Nephron (organoid): ENCODE results near the gene SCN3B.

Source experiments
- H3K27ac Mint-ChIP-seq, 3 experiments: 2 replicates each; pipeline ENCODE4 v1.8.0; 2020; ENCODE audit warnings: mixed read lengths in 3 of 3, mild to moderate bottlenecking in 2 of 3, moderate library complexity in 1 of 3
- H3K27me3 Mint-ChIP-seq: 2 replicates; pipeline ENCODE4 v1.8.0; 2021; ENCODE audit warnings: low read depth, mild to moderate bottlenecking, moderate library complexity, mixed read lengths
- H3K36me3 Mint-ChIP-seq: 2 replicates; pipeline ENCODE4 v1.8.0; 2020; ENCODE audit warnings: low read depth, mixed read lengths
- H3K4me1 Mint-ChIP-seq: 2 replicates; pipeline ENCODE4 v1.8.0; 2020; ENCODE audit warnings: mixed read lengths
- H3K4me3 Mint-ChIP-seq, 3 experiments: 2 replicates each; pipeline ENCODE4 v1.8.0; 2020; ENCODE audit warnings: mild to moderate bottlenecking in 3 of 3, mixed read lengths in 3 of 3, moderate library complexity in 2 of 3
- H3K9me3 Mint-ChIP-seq: 2 replicates; pipeline ENCODE4 v1.8.0; 2020; ENCODE audit warnings: mixed read lengths
- TF ChIP-seq, protein P1 (sequence below), 3 experiments: fragments of 200-600 bp; sonication (generic); IDR thresholded peaks; one replicate each; pipeline ENCODE4 v1.5.0; 2021; ENCODE audit warnings: antibody characterized with exemption in 3 of 3; ENCODE audit not compliant: unreplicated experiment in 3 of 3

SCN3B gene

GRCh38 chr11:123593570-123593969 lies 60.9 kb downstream of the SCN3B start:
- Mint-ChIP-seq H3K36me3 (peaks cover 26% of the 10 kb centered on the region), H3K4me1 (peaks cover 12% of the 10 kb centered on the region), H3K4me3 (no peak overlapping the region), H3K27ac (no peak overlapping the region), H3K9me3 (no peaks in the 10 kb centered on the region), H3K27me3 (no peaks in the 10 kb centered on the region)
- TF ChIP-seq, protein P1, sequence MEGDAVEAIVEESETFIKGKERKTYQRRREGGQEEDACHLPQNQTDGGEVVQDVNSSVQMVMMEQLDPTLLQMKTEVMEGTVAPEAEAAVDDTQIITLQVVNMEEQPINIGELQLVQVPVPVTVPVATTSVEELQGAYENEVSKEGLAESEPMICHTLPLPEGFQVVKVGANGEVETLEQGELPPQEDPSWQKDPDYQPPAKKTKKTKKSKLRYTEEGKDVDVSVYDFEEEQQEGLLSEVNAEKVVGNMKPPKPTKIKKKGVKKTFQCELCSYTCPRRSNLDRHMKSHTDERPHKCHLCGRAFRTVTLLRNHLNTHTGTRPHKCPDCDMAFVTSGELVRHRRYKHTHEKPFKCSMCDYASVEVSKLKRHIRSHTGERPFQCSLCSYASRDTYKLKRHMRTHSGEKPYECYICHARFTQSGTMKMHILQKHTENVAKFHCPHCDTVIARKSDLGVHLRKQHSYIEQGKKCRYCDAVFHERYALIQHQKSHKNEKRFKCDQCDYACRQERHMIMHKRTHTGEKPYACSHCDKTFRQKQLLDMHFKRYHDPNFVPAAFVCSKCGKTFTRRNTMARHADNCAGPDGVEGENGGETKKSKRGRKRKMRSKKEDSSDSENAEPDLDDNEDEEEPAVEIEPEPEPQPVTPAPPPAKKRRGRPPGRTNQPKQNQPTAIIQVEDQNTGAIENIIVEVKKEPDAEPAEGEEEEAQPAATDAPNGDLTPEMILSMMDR (IDR thresholded peaks at IDR 0.05; ENCODE audit: unreplicated experiment in 3 of 3), result no peak

GRCh38 chr11:123590296-123590912 lies 64.0 kb downstream of the SCN3B start:
- Mint-ChIP-seq H3K4me1 (peaks cover 27% of the 10 kb centered on the region), H3K36me3 (peaks cover 15% of the 10 kb centered on the region), H3K9me3 (no peaks in the 10 kb centered on the region), H3K27ac (no peak overlapping the region), H3K4me3 (no peak overlapping the region), H3K27me3 (peaks cover 4% of the 10 kb centered on the region)
- TF ChIP-seq, protein P1 (IDR thresholded peaks at IDR 0.05; ENCODE audit: unreplicated experiment in 3 of 3), result no peak

GRCh38 chr11:123588864-123589262 lies 65.6 kb downstream of the SCN3B start:
- Mint-ChIP-seq H3K27me3 (peaks cover 4% of the 10 kb centered on the region), H3K4me3 (no peak overlapping the region), H3K36me3 (peaks cover 7% of the 10 kb centered on the region), H3K27ac (no peak overlapping the region), H3K4me1 (peaks cover 34% of the 10 kb centered on the region), H3K9me3 (no peaks in the 10 kb centered on the region)
- TF ChIP-seq, protein P1 (IDR thresholded peaks at IDR 0.05; ENCODE audit: unreplicated experiment in 3 of 3), result no peak

DNA sequence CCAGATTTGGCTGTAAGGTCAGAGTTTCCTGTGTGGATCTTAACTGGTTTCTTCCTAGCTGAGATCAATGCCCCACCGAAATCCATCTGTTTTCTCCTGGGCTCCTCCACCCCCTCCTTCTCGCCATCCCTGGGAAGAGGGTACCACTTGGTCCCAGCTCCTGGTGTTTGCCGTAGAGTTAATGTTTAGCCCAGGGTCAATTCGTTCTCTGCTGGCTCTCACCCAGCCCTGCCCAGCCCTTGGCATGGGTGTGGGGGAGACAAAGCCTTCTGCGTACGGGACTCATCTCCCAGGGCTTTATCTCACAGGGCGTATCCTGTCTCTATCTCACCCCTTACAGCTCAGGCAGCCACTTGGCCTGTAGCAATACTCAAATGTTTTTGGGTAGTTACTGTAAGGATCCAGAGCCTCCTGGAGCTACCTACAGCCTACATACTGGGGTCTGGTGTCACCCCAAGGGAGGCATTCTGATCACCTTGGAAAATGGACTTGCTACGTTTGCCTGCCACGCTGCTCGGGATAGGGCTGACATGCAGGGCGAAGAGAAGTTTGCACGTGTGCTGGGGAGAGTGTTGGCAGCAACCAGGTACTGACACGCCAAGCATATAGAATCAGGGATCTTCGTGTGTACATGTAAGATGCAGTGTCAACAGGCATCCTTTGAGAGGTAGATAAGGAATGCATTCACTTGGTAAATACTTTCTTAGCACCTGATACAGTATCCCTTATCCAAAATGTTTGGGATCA lies 66.1 kb downstream of the SCN3B start:
- H3K27me3 Mint-ChIP-seq, result peaks cover 4% of the 10 kb centered on the region
- H3K27ac Mint-ChIP-seq, result no peak overlapping the region
- H3K4me3 Mint-ChIP-seq, result no peak overlapping the region
- peaks cover 7% of the 10 kb centered on the region for H3K36me3 Mint-ChIP-seq
- no peaks in the 10 kb centered on the region for H3K9me3 Mint-ChIP-seq
- TF ChIP-seq, protein P1 (IDR thresholded peaks at IDR 0.05; ENCODE audit: unreplicated experiment in 3 of 3), result no peak
- H3K4me1 Mint-ChIP-seq, result peaks cover 34% of the 10 kb centered on the region

- H3K36me3 Mint-ChIP-seq, result peaks cover 7% of the 10 kb centered on the region
- H3K27me3 Mint-ChIP-seq, result peaks cover 4% of the 10 kb centered on the region
- H3K4me1 Mint-ChIP-seq, result peaks cover 39% of the 10 kb centered on the region
- H3K9me3 Mint-ChIP-seq, result no peaks in the 10 kb centered on the region
- TF ChIP-seq, protein P1 (IDR thresholded peaks at IDR 0.05; ENCODE audit: unreplicated experiment in 3 of 3), result no peak
- H3K27ac Mint-ChIP-seq, result no peak overlapping the region
- no peak overlapping the region for H3K4me3 Mint-ChIP-seq
Observed at GRCh38 chr11:123587559-123587958, 66.9 kb downstream of the SCN3B start.

GRCh38 chr11:123587044-123587443 lies 67.4 kb downstream of the SCN3B start:
- Mint-ChIP-seq H3K36me3 (peaks cover 3% of the 10 kb centered on the region), H3K4me3 (no peak overlapping the region), H3K27me3 (peaks cover 4% of the 10 kb centered on the region), H3K9me3 (no peaks in the 10 kb centered on the region), H3K4me1 (peaks cover 39% of the 10 kb centered on the region), H3K27ac (no peak overlapping the region)
- TF ChIP-seq, protein P1 (IDR thresholded peaks at IDR 0.05; ENCODE audit: unreplicated experiment in 3 of 3), result no peak
